GM19351 (cell line): Measurements from ENCODE around the gene PPOX.

Experiments
- ATAC-seq: cut with Tn5 transposase; IDR thresholded peaks from one replicate; pipeline ENCODE4 v1.9.1; 2021; ENCODE audit warnings: mild to moderate bottlenecking, moderate library complexity; ENCODE audit not compliant: unreplicated experiment

PPOX gene

DNA sequence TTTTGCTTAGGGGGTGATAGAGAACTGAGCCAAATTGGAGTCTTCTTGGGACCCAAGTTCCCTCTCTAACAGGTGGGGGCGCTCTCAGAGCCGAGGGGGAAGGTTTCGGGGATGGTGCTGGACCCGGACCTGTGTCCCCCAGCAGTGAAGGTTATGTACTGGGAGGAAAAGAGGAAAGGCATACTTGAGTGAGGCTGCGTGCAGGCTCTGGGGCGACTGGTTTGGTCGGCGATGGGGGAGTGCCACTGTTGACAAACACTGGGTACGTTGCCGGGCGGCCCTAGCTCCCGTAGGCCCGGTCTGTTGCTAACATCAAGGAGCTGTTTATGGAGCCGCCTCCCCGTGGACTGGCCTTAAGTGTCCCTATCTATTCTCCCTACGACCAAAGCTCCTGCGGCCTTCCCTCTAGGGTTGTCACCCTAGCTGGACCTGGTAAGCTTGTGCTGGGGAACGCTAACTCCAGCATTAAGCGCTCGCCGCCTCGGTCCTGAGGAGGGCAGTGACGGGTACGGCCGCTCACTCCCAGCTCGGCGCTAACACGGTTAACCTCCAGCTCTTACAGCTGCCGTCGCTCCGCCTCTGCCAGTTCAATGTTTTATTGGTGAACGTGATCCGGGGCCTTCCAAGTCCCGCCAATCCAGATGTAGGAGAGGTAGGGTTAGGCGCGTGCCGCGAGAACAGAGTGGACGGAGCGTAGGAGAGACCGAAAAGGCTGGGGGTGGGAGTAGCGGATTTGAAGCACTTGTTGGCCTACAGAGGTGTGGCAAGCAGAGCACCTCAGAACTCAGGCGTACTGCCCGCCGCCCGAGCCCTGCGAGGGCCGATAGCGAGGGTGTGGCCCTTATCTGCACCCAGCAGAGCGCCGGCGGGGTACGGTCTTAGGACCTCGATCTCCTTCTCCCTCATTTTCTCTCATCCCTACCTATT, at the start of gene PPOX:
Gene PPOX (plus strand): TSS at position 685 of the 927 bp plus-strand sequence. CDS start 422 bp downstream, outside the sequence.
- peak; percentile 92 for ATAC-seq

- ATAC-seq: peak; percentile 79
These were observed 48.3 kb upstream of the PPOX start, which contains the start of the genes NIT1 and PFDN2 for GRCh38 chr1:161117759-161118581. NIT1 (plus strand) TSS chr1:161118105; CDS start chr1:161118177, 72 bp downstream. PFDN2 (minus strand) TSS chr1:161118037; CDS start chr1:161118026, 11 bp downstream.

- peak; percentile 57 for ATAC-seq
These were observed 46.9 kb upstream of the PPOX start for GRCh38 chr1:161119092-161119903.

- ATAC-seq: no peak
These were observed 45.1 kb upstream of the PPOX start for GRCh38 chr1:161121042-161121650.

DNA sequence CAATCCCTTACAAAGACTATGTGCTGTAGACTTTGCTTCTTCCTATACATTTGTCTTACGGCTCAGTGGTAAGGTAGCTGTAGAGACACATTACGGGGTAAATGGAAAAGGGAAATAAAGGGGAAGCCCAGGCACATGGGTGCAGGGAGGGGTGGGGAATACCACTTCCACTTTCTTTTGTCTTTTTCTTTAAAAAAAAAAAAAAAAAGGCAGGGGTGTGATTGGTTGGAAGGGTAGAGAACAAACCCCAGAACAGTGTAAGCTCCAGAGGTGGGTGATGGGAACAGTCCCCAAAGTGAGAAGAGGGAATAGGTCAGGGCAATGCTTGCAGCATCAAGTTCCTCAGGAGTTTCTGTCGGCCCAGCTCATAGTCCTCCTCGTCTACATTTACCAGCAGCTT, 44.4 kb upstream of the PPOX start:
- no peak for ATAC-seq

GRCh38 chr1:161122967-161123366, 43.3 kb upstream of the PPOX start:
- no peak for ATAC-seq

GRCh38 chr1:161127649-161128048, 38.6 kb upstream of the PPOX start:
- ATAC-seq: no peak

DNA sequence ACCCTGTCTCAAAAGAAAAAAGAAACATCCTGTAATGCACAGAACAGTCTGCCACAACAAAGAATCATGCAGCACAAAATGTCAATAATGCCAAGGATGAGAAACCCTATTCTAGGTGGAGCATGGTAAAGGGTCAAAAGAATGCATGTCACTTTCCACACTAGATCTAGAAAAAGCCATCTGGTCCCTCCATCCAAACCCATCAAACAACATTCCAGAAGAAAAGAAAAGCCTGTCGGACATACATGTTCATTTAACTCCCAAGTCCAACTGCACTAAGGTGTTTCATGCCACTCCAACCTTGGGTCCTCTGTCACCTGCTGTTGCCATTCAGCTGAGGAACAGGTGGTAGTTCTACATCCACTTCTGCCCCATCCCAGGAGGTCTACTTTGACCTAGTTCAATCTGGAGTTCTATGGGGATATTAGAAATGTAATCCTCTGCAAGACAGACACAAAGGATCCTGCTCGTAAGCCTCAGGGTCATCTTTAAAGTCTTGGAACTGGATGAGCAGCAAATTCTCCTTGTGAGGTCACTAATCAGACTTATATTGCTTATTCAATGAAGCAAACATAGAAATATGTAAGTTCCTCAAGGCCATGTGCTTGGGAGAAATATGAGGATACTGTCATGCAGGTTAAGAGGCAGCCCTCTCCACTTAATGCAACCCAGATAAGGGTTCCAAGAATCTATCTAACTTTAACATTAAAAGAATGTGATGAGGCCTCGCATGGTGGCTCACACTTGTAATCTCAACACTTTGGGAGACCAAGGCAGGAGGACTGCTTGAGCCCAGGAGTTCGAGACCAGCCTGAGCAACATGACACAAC, 37.4 kb upstream of the PPOX start:
- no peak for ATAC-seq

DNA sequence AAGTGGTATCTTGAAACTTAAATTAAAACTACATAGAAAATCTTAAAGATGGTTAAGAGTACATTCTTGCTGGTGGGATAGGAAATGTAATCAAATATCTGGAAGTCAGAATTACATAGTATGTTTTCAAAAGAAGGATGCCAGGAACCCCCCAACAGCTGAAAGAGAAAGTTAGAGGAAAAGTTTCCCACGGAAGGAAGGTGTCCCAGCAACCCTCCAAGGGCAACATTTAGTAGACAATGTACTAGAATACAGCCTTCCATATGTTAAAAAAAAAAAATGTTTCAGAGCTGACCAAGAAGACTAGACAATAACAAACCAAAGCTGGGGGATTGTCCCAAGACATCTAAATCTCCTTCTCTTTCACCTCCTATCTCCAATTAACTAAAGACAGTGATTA, 36.0 kb upstream of the PPOX start:
- ATAC-seq: no peak

DNA sequence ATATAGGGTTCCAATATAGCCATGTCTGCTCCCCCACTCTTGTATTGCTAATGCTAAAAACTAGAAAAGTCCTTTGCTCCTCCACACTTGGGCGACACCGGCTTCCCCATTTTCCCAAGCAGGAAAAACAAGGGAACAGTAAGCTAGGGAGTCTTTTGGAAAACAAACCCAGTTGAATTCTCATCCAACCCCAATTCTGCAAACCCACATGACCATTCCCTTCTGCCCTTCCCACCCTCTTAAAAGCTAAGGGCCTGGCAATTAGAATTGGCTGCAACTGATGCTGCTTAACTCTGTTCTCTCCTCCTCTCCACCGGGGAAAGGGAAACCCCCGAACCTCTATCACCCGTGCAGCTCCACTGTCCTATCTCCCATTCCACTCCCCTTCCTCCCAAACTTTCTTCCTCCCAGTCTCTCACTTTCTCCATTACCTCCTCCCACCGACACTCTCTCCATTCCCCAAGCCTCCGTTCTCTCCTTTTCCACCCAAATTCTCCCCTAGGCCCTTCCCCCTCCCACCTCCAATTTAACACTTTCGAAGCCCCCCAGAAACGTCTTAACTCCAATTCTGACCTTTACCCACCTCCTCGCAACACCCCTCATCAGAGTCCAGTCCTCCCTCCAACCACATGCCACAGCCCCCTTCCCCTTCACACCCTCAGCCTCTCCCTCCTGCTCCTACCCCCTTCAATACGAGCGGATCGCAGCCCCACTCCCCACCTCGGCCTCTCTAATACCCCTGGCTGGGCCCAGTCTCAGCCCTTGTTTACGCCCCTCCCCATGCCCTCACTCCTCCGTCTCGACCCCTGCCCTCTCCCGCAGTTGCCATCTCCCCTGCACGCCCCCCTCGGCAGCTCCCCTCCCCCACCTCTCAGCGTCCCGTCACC, 34.5 kb upstream of the PPOX start:
- no peak for ATAC-seq

DNA sequence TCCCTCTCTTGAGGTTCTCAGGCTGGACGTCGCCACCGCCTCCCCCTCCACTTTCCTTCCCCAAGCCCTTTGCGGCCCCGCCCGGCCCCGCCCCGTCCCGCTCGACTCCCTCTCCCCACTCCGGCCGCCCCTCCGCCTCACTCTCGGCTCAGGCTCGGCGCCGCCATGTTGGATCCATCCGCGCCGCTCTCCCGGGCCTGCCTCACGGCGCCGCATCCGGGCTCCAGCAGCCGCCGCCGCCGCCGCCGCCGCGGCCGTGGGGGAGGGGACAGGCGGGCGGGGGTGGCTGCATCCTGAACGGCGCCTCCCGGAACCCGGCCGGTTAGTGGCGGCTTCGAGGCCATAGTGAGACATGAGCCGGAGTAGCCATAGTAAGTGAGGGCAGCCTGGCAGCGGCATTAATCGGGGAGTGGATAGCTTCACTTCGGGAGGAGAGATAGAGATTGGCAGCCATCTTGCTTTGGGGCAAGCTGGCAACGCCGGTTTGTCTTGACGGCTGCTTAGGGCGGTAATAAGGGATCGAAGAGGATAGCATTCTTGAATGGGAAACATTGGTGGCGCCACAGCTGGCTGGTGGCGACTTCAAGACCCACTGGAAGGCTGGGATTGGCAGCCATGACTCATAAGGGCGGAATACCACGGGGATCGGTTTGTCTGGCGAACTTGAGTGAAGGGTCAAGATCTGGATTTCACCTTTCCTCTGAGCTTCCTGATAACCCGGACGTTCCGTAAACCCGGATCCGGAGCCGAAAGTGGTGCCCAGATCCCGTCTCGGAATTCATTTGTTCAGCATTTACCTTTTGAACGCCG, 33.6 kb upstream of the PPOX start, which contains the start of gene DEDD:
Gene DEDD (minus strand): TSS at position 258 of the 810 bp plus-strand sequence. CDS start 8,205 bp downstream, outside the sequence.
- peak; percentile 92 for ATAC-seq

DNA sequence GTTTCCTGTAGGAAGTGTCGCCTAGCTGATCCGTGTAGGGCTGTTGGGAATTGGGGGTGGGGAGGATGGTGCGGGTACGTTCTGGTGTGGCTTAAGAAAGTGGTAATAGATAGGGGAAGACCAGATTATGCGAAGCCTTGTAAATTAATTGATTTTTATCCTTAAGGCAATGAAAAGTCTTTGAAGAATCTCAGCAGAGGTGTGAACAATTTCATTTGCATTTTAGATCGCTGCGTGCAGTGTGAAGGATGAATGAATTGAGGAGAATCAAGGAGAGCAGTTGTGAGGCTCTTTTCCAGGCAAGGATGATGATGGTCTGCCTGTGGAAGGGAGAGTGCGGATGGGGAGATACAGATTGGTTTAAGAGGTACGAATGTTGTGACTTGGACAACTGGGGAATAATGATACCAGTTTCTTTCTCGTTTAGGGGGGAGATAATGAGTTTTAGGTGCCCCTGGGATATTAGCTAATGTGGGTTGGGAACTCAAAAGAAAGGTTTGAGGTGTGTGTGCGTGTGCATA, 32.9 kb upstream of the PPOX start:
- ATAC-seq: no peak

DNA sequence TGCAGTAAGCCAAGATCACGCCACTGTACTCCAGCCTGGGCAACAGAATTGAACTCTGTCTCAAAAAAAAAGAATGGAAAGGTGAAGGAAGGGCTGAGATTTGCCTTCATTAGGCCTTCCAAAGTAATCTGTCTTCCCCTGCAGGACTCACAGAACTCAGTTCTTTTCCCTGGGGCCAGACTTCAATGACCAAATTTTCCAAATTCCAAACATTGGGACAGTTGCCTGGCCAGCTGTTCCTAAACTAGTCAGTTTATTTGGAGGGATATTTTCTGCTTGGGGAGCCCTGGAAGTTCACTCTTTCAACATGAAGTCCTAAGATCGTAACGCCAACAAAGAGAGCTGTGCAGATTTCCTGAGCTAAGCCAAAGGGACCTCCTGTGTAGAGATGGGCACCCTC, 28.3 kb upstream of the PPOX start:
- ATAC-seq: no peak

DNA sequence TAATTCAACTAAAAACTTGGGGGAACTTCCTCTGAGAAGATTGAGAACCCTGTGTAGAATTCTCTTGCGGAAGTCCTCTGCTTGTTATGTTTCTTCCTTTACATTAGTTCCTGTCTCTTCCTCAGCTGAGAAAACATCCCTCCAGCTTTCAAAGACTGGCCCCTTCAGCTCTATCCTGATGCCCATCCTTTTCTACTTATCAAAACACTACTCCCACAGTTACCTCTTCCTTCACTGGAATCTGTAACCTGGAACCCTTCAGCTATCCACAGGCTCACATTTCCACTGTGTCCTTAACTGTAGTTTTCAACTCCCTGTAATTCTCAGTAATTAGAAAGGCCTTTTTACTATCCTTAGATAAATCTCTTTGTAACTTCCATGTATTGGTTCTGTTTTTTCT, 27.8 kb upstream of the PPOX start:
- ATAC-seq: no peak

GRCh38 chr1:161139766-161140165, 26.5 kb upstream of the PPOX start:
- ATAC-seq: no peak

DNA sequence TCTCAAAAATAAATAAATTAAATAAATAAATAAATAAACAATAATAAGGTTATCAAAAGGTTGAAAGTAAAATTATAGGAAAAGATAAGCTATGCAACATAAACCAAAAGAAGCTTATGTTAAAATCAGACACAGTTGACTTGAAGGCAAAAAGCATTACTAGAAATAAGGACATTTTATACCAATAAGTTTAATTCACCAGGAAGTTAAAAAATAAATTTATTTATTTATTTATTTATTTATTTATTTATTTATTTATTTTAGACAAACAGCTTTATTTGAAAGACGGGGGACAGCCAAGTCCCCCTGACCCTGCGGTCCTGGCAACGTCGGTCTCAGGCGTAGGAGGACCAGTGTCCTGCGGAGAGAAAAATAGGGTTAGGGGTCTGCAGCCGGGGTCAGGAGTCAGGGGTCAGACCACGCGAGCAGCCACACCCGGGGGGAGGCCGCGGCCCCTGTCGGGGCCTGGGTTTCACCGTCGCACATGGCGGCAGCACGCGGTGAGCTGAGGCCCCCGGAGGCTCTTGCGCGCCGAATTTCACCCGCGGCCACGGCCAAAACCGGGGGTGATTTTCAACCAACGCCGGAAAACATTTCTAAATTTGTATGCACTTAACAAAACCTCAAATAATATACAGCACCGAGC, 25.3 kb upstream of the PPOX start:
- no peak for ATAC-seq

DNA sequence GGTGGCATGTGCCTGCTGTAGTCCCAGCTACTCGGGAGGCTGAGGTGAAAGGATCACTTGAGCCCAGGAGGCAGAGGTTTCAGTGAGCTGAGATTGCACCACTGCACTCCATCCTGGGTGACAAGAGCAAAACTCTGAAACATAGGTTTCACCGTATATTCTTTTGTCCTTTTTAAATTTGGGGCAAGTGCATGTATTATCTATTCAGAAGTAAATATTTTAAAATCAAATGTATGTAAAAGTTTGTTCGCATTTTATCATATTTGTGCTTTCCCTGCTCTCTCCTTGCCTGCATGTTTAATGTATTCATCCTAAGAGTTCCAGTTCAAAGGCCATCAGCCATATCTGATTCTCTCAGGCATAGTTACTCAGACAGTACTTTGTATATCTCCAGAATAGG, 20.4 kb upstream of the PPOX start:
- no peak for ATAC-seq
